Measurements from ENCODE around the gene MAGEB1.

Gene MAGEB1

DNA sequence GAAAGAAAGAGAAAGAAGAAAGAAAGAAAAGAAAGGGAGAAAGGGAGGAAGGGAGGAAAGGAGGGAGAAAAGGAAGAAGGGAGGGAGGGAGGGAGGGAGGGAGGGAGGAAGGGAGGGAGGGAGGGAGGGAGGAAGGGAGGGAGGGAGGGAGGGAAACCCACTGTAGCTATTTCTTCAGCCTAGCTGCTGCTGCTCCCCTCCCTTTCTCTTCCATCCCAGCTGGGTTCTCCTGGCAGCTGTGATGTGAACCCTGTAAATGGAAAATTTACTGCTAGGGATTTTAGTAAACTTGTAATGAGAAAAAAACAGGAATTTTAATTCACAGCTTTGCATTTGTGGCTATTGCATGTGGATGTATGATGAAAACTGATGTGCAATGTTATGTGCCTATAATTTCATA lies 54.3 kb downstream of the MAGEB1 start:
- no peak for DNase-seq
